ENCODE measurements around the gene ABRAXAS1.

DNA sequence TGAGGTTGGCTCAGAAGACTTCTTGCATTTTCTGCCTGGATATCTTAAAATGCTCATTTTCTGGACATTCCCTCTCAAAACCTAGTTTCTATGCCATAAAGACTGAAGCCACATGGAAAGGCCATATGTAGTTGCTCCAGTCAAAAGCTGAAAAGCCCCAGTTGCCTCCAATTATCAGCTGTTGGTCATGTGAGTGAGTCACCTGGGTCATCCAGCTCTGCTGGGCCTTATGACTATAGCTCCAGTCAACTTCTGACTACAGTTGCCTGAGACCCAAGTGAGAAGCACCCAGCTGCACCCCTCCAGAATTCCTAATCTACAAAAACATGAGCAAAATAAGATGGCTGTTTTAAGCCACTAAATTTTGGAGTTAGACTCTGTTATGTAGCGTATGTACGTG, 71.2 kb downstream of the ABRAXAS1 start:
- TF ChIP-seq POLR2AphosphoS5 (IDR thresholded peaks at IDR 0.05), result no peak
- TF ChIP-seq, protein P1, sequence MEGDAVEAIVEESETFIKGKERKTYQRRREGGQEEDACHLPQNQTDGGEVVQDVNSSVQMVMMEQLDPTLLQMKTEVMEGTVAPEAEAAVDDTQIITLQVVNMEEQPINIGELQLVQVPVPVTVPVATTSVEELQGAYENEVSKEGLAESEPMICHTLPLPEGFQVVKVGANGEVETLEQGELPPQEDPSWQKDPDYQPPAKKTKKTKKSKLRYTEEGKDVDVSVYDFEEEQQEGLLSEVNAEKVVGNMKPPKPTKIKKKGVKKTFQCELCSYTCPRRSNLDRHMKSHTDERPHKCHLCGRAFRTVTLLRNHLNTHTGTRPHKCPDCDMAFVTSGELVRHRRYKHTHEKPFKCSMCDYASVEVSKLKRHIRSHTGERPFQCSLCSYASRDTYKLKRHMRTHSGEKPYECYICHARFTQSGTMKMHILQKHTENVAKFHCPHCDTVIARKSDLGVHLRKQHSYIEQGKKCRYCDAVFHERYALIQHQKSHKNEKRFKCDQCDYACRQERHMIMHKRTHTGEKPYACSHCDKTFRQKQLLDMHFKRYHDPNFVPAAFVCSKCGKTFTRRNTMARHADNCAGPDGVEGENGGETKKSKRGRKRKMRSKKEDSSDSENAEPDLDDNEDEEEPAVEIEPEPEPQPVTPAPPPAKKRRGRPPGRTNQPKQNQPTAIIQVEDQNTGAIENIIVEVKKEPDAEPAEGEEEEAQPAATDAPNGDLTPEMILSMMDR (IDR thresholded peaks at IDR 0.05), result no peak
